ENCODE data around the gene MRPL55.

- TF ChIP-seq CTCF (IDR thresholded peaks at IDR 0.05 in 4 of 5, conservative IDR thresholded peaks at IDR 0.05 in 1 of 5) = no peak
- no peak for TF ChIP-seq POLR2A (IDR thresholded peaks at IDR 0.05)
These were observed 49.3 kb upstream of the MRPL55 start for GRCh38 chr1:228158151-228159007.
